Lung (tissue), 12 donors: ENCODE measurements around the gene SLC6A20. TPM values are rescaled to one million over a fixed set of nuclear protein-coding genes. Genes with fewer than 3 reads are reported as not detected.

Experiments used
- ATAC-seq: fragments of 200-7000 bp; cut with Tn5 transposase; one replicate; pipeline ENCODE4 v1.9.1; 2020; ENCODE audit warnings: moderate number of reproducible peaks; ENCODE audit not compliant: insufficient read depth, low FRiP score
- DNase-seq, 3 donors: peaks; one replicate each; pipeline ENCODE4 v3.0.0-alpha.2; 2013 to 2017
- H3K27ac ChIP-seq, 2 donors: one replicate each; pipeline ENCODE4 v1.5.1; 2013; ENCODE audit warnings: mild to moderate bottlenecking in 2 of 2, moderate library complexity in 2 of 2, control low read depth in 1 of 2, inconsistent platforms in 1 of 2, low read depth in 1 of 2, low read length in 1 of 2
- H3K27me3 ChIP-seq, 3 donors: one replicate each; pipeline ENCODE4 v1.5.1; 2013; ENCODE audit warnings: low read length in 2 of 3; ENCODE audit not compliant: control insufficient read depth in 3 of 3, insufficient read depth in 3 of 3
- H3K36me3 ChIP-seq, 4 donors: one replicate each; pipeline ENCODE4 v1.5.1; 2013; ENCODE audit warnings: low read length in 4 of 4, mild to moderate bottlenecking in 1 of 4, moderate library complexity in 1 of 4; ENCODE audit not compliant: control insufficient read depth in 4 of 4, insufficient read depth in 4 of 4
- H3K4me1 ChIP-seq, 5 donors: one replicate each; pipeline ENCODE4 v1.5.1; 2013; ENCODE audit warnings: low read length in 5 of 5, mild to moderate bottlenecking in 2 of 5, moderate library complexity in 1 of 5; ENCODE audit not compliant: control insufficient read depth in 5 of 5, insufficient read depth in 5 of 5
- H3K4me3 ChIP-seq: one replicate; pipeline ENCODE4 v1.5.1; 2013; ENCODE audit warnings: mild to moderate bottlenecking, control low read depth, moderate library complexity
- H3K9ac ChIP-seq, 2 donors: one replicate each; pipeline ENCODE4 v1.5.1; 2013; ENCODE audit warnings: low read length in 2 of 2, control low read depth in 1 of 2; ENCODE audit not compliant: insufficient read depth in 1 of 2
- H3K9me3 ChIP-seq, 4 donors: one replicate each; pipeline ENCODE4 v1.5.1; 2013; ENCODE audit warnings: low read length in 3 of 4, mild to moderate bottlenecking in 1 of 4, moderate library complexity in 1 of 4; ENCODE audit not compliant: control insufficient read depth in 4 of 4, insufficient read depth in 3 of 4
- CTCF ChIP-seq: IDR thresholded peaks from 2 replicates; pipeline ENCODE4 v1.5.1; 2012; ENCODE audit warnings: mild to moderate bottlenecking; ENCODE audit errors: control extremely low read depth, extremely low read depth
- WGBS, 2 donors: extraction: QIAGEN DNeasy Blood & Tissue Kit; methylation state at CpG; one replicate each; pipeline ENCODE4 v1.1.7; 2013; 5-methylcytosine and 5-hydroxymethylcytosine counted together
- polyA plus RNA-seq, 2 donors: library from polyadenylated mRNA; stranded (reverse); fragments of 200-250 nt; gene quantifications; one replicate each; pipeline ENCODE4 v1.2.1, GENCODE V29; 2013
- total RNA-seq, 2 donors: library from RNA; depleted of rRNA in 1 of 2; stranded (reverse); fragments of >200 nt in 1 of 2; gene quantifications; one replicate each; pipeline ENCODE4 v1.2.1, GENCODE V29; 2014 to 2021
- donor health status: control.
- donor health status: control.
- donor health status: Bipolar disorder and iron deficiency.
- donor health status: healthy.
- donor health status: DM: yes; HTN: yes; CAD: no.

Gene SLC6A20
- total and polyA plus RNA-seq, 4 donors, result 0.28 to 10.2 (median 1.8) TPM

- no peak for TF ChIP-seq CTCF
- Histone ChIP-seq H3K9me3 (peaks cover 0 to 3% (median 0%) of the 10 kb centered on the region in 4 donors), H3K27ac (no peak overlapping the region), H3K4me3 (no peak overlapping the region), H3K36me3 (peaks cover 0 to 3% (median 0%) of the 10 kb centered on the region in 4 donors), H3K27me3 (peaks cover 0 to 12% (median 11%) of the 10 kb centered on the region in 3 donors), H3K4me1 (peaks cover 0 to 7% (median 0%) of the 10 kb centered on the region in 5 donors), H3K9ac (no peak overlapping the region)
- WGBS, 2 donors, result 95 to 96% methylated on average over 9 of the region's 9 CpGs
- DNase-seq (no peak), ATAC-seq (no peak)
Measured at GRCh38 chr3:45802146-45802545, 5.8 kb upstream of the SLC6A20 start.

- peaks cover 0 to 11% (median 0%) of the 10 kb centered on the region in 5 donors for H3K4me1 ChIP-seq
- ATAC-seq (no peak), DNase-seq (no peak)
- TF ChIP-seq CTCF, result no peak
- peaks cover 0 to 24% (median 17%) of the 10 kb centered on the region in 3 donors for H3K27me3 ChIP-seq
- H3K27ac ChIP-seq, result no peak overlapping the region
- peaks cover 0 to 3% (median 0%) of the 10 kb centered on the region in 4 donors for H3K9me3 ChIP-seq
- WGBS, 2 donors, result 74 to 86% methylated on average over 4 of the region's 4 CpGs
- H3K36me3 ChIP-seq, result peaks cover 0 to 3% (median 0%) of the 10 kb centered on the region in 4 donors
- no peak overlapping the region for H3K9ac ChIP-seq
- no peak overlapping the region for H3K4me3 ChIP-seq
Measured at GRCh38 chr3:45800611-45801010, 4.3 kb upstream of the SLC6A20 start.

- H3K9ac ChIP-seq, result no peak overlapping the region
- WGBS, 2 donors, result 92 to 97% methylated on average over 2 of the region's 2 CpGs
- peaks cover 0 to 3% (median 0%) of the 10 kb centered on the region in 4 donors for H3K36me3 ChIP-seq
- no peak for ATAC-seq
- H3K27ac ChIP-seq, result no peak overlapping the region
- H3K4me1 ChIP-seq, result peaks cover 0 to 14% (median 0%) of the 10 kb centered on the region in 5 donors
- peaks cover 0 to 3% (median 0%) of the 10 kb centered on the region in 4 donors for H3K9me3 ChIP-seq
- DNase-seq, result no peak
- TF ChIP-seq CTCF, result no peak
- H3K27me3 ChIP-seq, result peaks cover 0 to 24% (median 23%) of the 10 kb centered on the region in 3 donors
- no peak overlapping the region for H3K4me3 ChIP-seq
Measured at GRCh38 chr3:45799586-45799985, 3.2 kb upstream of the SLC6A20 start.

- no peak overlapping the region for H3K27ac ChIP-seq
- H3K36me3 ChIP-seq, result peaks cover 0 to 3% (median 0%) of the 10 kb centered on the region in 4 donors
- 77 to 83% methylated on average over 4 of the region's 4 CpGs for WGBS, 2 donors
- no peak for TF ChIP-seq CTCF
- ATAC-seq (no peak), DNase-seq (no peak)
- H3K27me3 ChIP-seq, result peaks cover 0 to 24% (median 24%) of the 10 kb centered on the region in 3 donors
- no peak overlapping the region for H3K9ac ChIP-seq
- peaks cover 0 to 3% (median 0%) of the 10 kb centered on the region in 4 donors for H3K9me3 ChIP-seq
- H3K4me3 ChIP-seq, result no peak overlapping the region
- H3K4me1 ChIP-seq, result peaks cover 0 to 20% (median 0%) of the 10 kb centered on the region in 5 donors
Measured at GRCh38 chr3:45798034-45798433, 1.7 kb upstream of the SLC6A20 start.
